Neural progenitor cell (in vitro differentiated cells): ENCODE data around the gene EMC1.

ENCODE experiments used
- CTCF ChIP-seq: fragments of 200-600 bp; sonication (generic); IDR thresholded peaks from 2 replicates; pipeline ENCODE4 v1.5.1; 2017; ENCODE audit warnings: antibody characterized with exemption, mild to moderate bottlenecking
- EZH2 ChIP-seq: fragments of 200-600 bp; sonication (generic); IDR thresholded peaks from 2 replicates; pipeline ENCODE4 v1.6.1; 2017; ENCODE audit warnings: antibody characterized with exemption, mild to moderate bottlenecking, moderate library complexity
- EZH2phosphoT487 ChIP-seq: fragments of 200-600 bp; sonication (generic); IDR thresholded peaks from 2 replicates; pipeline ENCODE4 v1.6.1; 2017; ENCODE audit warnings: antibody characterized with exemption

GRCh38 chr1:19213580-19213979, 37.7 kb downstream of the EMC1 start:
- no peak for TF ChIP-seq CTCF
- TF ChIP-seq EZH2: no peak
- TF ChIP-seq EZH2phosphoT487: no peak
